MG63 (cell line): ENCODE results near the gene SLC5A1. TPM values are rescaled to one million over a fixed set of nuclear protein-coding genes. Genes with fewer than 3 reads are reported as not detected.

Experiments
- DNase-seq: peaks from one replicate; pipeline ENCODE4 v3.0.0-alpha.2; 2020
- H3K27me3 ChIP-seq: fragments of 250-450 bp; sonication (Bioruptor Pico); 2 replicates; pipeline ENCODE4 v1.5.1; 2020; ENCODE audit warnings: mild to moderate bottlenecking, moderate library complexity
- H3K36me3 ChIP-seq: fragments of 250-450 bp; sonication (Bioruptor Pico); 2 replicates; pipeline ENCODE4 v1.5.1; 2020; ENCODE audit warnings: mild to moderate bottlenecking, moderate library complexity
- H3K4me3 ChIP-seq: fragments of 250-450 bp; sonication (Bioruptor Pico); 2 replicates; pipeline ENCODE4 v1.5.1; 2020; ENCODE audit warnings: mild to moderate bottlenecking, moderate library complexity
- H3K9me3 ChIP-seq: fragments of 250-450 bp; sonication (Bioruptor Pico); 2 replicates; pipeline ENCODE4 v1.5.1; 2020; ENCODE audit warnings: mild to moderate bottlenecking, moderate library complexity
- total RNA-seq: library from RNA; depleted of rRNA; stranded (reverse); fragments of >200 nt; shearing (Covaris generic); gene quantifications from 2 replicates; pipeline ENCODE4 v1.2.3, GENCODE V29; 2014; ENCODE audit warnings: low replicate concordance

Gene SLC5A1
- total RNA-seq, 1 experiment from 2014 or later = not detected

DNA sequence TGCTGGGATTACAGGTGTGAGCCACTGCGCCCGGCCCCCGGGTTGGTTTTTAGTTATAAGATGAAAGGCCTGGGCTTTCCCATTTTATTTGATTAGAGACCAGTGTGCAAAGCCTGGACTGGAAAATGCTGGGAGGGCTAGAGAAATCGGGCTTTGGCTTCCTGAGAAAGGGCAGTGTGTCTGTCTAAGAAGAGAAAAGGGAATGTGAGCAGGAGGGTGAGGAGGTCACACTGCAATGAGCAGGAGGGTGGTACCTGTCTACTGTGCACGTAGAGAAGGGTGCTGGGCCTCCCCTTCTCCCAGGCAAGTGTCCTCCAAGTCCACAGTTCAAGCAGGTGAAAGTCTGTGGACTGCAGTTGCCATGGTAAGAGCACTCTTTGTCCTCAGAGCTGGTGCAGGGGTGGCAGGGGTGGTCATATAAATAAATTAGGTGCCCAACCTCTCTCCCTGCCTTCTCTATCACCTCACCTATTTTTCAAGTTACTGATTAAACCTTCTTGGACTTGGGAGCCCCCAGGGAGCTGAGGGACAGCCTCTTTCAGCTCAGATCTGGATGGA, 30.8 kb downstream of the SLC5A1 start:
- no peaks in the 10 kb centered on the region for H3K9me3 ChIP-seq
- no peak overlapping the region for H3K4me3 ChIP-seq
- H3K36me3 ChIP-seq = no peaks in the 10 kb centered on the region
- peaks cover 9% of the 10 kb centered on the region for H3K27me3 ChIP-seq
- DNase-seq = no peak

DNA sequence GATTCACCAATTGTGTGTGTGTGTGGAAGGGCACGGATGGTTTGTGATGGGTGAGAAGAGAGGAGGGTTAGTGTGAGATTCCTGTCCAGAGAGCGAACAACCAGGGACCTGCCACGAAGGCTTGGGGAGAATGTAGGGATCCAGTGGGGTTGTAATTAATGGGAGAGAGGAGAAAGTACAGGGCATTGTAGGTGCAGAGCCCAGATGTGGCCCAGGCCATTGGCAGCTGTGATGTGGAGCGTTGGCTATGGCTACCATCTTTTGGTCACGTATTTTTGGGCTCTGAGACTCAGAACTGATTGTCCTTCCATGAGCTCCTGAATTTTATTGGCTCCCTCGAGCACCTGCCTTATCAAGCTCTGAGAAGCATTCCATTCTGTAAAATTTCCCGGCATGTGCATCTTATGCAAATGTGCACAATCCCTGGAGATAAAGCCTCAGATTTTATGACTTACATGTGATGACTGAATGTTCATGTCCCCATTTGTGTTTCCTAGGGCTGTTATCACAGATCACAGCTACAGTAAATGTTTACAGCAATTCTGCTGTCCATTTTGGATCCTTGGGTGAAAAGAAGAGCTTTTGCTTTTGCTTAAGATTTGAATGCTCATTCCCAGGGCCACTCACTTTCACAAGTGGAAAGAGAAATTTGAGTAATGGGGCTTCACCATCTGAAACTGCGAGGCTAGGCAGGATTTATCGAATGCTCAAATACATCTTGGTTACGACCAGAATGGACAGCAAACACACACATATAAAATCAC, 33.1 kb downstream of the SLC5A1 start:
- H3K4me3 ChIP-seq = no peak overlapping the region
- no peaks in the 10 kb centered on the region for H3K9me3 ChIP-seq
- no peak for DNase-seq
- no peaks in the 10 kb centered on the region for H3K36me3 ChIP-seq
- peaks cover 9% of the 10 kb centered on the region for H3K27me3 ChIP-seq

DNA sequence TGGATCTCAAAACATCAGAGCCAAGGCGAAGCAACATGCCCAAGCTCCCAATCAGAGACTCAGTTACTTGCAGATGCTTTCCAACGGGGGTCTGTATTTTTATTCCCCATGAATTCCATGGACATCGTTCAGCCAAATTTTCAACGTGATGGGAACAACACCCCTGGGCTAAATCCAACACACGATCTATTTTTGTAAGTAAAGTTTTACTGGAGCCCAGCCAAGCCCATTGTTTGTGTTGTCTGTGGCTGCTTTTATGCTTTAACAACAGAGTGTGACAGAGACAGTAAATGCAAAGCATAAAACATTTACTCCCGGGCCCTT, 33.7 kb downstream of the SLC5A1 start:
- H3K4me3 ChIP-seq = no peak overlapping the region
- no peaks in the 10 kb centered on the region for H3K36me3 ChIP-seq
- DNase-seq = no peak
- no peaks in the 10 kb centered on the region for H3K9me3 ChIP-seq
- H3K27me3 ChIP-seq = peaks cover 6% of the 10 kb centered on the region

DNA sequence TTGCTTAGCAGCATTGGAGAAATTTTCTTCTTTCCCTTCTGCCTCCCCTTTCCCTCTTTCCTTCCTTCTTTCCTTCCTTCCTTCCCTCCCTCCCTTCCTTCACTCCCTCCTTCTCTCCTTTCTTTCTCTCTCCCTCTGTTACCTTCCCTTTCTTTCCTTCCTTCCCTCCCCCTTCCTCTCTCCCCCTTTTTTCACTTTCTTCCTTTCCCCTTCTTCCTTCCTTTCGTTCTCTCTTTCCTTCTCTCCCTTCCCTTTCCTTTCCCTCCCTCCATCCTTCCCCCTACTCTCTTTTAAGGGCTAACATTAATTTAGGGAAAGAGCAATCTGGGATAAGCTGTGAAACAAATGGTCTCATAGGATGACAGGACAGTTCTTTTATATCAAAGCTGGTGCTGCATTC, 34.1 kb downstream of the SLC5A1 start:
- Histone ChIP-seq H3K27me3 (peaks cover 4% of the 10 kb centered on the region), H3K9me3 (no peaks in the 10 kb centered on the region), H3K4me3 (no peak overlapping the region), H3K36me3 (no peaks in the 10 kb centered on the region)
- no peak for DNase-seq

DNA sequence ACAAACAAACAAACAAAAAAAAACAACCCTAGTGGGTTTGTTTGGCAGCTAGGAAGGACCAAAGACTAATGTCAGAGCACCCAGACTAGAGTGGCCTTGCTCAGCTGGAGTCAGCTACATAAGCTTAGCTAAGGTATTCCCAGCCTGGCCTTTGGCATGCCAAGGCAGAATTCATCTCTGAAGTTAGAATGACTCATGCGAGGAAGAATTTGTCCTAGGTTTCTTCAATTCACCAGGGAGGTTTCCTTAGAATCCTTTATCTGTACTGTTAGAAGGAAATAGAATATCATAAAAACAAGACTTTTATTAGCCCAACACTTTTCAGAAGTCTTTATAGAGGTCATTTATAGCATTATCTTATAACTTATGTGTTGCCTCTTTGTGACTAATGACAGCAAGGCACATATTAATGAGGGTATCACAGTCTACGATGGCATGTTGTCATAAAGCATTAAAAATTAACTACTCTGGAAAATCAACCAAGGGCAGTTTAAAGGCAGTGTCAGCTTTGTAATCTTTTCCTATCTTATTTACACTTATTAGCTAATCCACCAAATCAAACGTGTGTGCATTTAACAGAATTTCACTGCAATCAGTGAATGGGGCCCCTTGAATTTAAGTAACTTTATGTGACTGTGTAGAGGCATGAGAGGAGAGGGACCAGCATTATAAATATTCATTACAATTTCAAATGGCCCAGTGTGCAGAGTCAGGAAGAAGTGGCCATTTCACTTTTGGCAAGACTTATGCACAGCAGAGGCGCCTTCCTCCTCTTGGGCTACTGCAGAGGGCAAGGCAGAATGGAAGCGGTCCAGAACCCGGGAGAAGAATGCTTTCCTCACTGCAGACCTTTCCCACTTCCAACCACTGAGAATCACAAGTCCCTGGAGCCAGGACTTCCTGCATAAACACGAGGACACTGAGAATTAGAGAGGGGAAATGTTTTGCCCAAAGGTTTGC, 36.3 kb downstream of the SLC5A1 start:
- Histone ChIP-seq H3K9me3 (no peaks in the 10 kb centered on the region), H3K4me3 (no peak overlapping the region), H3K36me3 (no peaks in the 10 kb centered on the region), H3K27me3 (peaks cover 4% of the 10 kb centered on the region; the same call in 1 of the 2 replicates)
- peak; percentile 62 for DNase-seq

DNA sequence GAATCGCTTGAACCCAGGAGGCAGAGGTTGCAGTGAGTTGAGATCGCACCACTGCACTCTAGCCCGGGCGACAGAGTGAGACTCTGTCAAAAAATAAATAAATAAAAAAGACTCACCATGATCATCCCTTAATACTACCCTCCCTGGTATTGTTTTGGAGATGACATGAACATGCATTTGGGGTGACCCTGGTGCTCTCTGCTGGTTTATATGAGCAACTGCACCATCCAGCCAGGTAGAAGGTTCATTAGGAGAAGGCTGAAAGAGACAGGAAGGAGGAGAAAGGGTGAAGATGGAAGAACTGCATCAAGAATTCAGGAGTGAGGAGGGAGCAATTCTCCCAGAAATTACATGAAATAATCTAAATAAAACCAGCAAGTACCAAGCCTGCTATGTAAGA, 37.8 kb downstream of the SLC5A1 start:
- H3K9me3 ChIP-seq = no peaks in the 10 kb centered on the region
- H3K27me3 ChIP-seq = no peaks in the 10 kb centered on the region
- no peak overlapping the region for H3K4me3 ChIP-seq
- no peaks in the 10 kb centered on the region for H3K36me3 ChIP-seq
- peak; percentile 6 for DNase-seq

DNA sequence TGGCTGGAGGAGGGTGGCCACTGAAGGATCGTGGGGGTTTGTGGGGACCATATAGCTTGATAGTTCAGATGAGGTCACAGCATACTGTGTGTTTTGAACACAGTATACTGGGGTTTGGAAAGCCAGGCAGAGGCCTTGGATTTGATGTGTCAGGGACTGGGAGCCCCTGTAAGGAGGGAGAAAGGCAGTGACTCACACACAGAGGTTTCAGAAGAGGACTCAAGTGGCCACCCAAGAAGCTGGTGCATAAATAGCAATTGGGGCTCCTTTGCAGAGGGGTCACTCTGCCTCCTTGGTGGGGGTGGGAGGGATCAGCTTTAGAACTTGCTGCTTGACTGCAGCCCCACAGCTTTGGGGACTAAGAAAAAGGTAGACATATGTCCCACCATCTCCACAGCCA, 39.3 kb downstream of the SLC5A1 start:
- Histone ChIP-seq H3K4me3 (no peak overlapping the region), H3K9me3 (no peaks in the 10 kb centered on the region), H3K27me3 (peaks cover 9% of the 10 kb centered on the region), H3K36me3 (no peaks in the 10 kb centered on the region)
- no peak for DNase-seq

DNA sequence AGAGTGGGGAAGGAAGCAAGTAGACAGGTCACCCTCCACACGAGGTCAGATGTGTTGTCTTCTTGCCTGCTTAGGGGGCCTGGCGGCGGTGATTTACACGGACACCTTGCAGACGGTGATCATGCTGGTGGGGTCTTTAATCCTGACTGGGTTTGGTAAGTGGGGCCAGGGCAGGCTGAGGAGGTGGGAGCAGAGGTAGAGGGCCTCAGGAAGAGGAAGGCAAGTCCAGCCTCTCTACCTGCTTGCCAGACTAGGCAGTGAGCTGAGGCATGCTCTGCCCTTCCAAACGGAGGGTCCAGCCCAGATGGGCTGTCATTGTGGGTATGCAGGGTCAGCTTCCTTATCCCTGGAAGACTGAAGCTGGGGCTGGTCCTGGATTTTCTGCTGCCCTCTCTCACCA, 39.9 kb downstream of the SLC5A1 start:
- Histone ChIP-seq H3K27me3 (peaks cover 9% of the 10 kb centered on the region), H3K36me3 (no peaks in the 10 kb centered on the region), H3K9me3 (no peaks in the 10 kb centered on the region), H3K4me3 (no peak overlapping the region)
- no peak for DNase-seq

DNA sequence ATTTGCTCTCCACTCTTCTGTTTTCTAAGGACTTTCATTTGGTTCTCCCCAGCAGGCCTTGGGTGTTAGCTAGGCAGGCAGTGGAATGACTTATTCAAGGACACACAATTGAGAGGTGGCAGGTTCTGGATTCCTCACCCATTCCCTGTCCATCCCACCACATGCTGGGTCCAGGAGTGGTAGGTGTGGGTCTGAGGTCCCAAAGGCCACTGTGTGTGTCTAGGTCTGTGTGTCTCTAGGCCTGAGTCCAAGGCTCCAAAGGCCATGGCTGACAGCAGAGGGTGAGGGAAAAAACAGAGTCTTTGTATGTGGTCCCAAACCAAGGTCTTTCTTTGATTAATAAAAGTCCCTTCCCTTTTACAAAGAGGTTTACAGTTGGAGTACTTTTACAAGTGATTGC, 40.8 kb downstream of the SLC5A1 start:
- DNase-seq = no peak
- H3K27me3 ChIP-seq = peaks cover 14% of the 10 kb centered on the region
- no peak overlapping the region for H3K4me3 ChIP-seq
- no peaks in the 10 kb centered on the region for H3K36me3 ChIP-seq
- H3K9me3 ChIP-seq = no peaks in the 10 kb centered on the region

DNA sequence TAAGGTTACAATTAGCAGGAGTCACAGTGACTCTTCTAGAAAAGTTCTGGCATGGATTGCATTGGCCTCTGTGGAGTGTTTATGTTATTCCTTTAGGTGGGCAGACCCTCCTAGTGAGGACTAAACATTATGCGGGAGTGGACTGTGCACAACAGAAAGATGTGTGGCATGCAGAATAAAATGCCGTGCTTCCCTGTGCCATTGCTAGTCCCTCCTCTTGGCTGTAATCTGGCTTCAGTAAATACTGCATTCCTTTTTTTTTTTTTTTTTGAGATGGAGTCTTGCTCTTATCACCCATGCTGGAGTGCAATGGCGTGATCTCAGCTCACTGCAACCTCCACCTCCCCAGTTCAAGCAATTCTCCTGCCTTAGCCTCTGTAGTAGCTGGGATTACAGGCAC, 45.0 kb downstream of the SLC5A1 start:
- Histone ChIP-seq H3K4me3 (no peak overlapping the region), H3K36me3 (no peaks in the 10 kb centered on the region)
- no peak for DNase-seq

DNA sequence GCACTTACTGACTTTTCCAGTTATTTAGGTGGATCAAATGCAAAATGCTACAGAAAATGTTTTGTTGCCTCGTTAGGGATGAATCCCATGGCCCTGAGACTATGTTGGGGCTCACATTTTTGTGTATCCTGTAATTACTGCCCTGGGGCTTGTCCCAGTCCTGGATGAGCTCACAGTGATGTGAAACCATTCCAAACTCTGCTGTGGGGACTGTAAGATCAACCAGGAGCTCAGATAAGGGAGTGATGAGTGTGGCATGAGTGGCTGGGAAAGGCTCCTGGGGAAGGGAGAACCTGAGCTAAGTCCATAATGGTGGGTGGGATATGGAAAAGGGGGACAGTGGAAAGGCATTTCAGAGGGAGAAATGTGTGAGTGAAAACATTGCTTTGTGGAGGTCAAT, 54.0 kb downstream of the SLC5A1 start:
- H3K4me3 ChIP-seq = no peak overlapping the region
- no peaks in the 10 kb centered on the region for H3K36me3 ChIP-seq
- H3K27me3 ChIP-seq = peaks cover 26% of the 10 kb centered on the region
- DNase-seq = no peak
- no peaks in the 10 kb centered on the region for H3K9me3 ChIP-seq

More for the DNA sequence above, 45.0 kb downstream of the SLC5A1 start:
- Histone ChIP-seq H3K27me3 (peaks cover 28% of the 10 kb centered on the region), H3K9me3 (no peaks in the 10 kb centered on the region)

DNA sequence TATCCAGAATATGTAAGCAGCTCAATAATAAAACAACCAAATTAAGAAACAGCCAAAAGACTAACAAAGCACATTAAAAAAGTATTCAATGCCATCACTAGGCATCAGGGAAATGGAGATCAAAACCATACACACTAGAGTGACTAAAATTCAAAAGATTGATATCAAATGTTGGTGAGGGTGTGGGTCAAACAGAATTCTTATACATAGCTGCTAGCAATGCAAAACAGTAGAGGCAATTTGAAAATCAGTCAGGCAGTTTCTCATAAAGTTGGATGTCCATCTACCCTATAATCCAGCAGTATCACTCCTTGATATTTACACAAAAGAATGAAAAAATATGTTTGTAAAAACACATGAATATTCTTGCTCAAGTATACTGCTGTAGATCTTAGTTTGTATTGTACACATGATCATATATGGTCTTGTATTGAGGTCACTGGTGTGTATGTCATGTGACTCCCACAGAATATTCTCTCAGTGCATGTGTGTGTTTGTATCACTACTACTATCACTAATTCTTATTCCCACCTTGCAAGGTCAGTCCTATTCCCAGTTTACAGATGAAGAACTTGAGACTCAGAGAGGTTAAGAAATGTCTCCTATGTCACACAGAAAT, 54.9 kb downstream of the SLC5A1 start:
- no peak for DNase-seq
- Histone ChIP-seq H3K36me3 (no peaks in the 10 kb centered on the region), H3K9me3 (no peaks in the 10 kb centered on the region), H3K4me3 (no peak overlapping the region), H3K27me3 (peaks cover 20% of the 10 kb centered on the region)

DNA sequence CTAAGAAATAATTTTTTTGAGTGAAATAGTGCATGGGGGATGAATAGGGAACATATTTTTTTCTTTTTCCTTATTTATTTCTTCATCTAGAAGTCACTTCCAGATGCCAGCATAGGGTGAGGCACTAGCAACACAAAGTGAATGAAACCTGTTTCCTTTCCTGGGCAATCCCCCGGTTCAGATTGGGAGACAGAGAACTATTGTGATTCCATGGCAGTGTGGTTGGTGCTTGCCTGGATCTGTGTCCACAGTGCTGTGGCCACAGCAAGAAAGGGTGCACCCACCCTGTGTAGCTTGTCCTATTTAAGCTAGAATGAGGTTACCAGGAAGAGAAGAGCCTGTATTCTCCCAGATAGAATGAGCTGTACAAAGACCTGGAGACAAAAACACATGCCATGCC, 57.6 kb downstream of the SLC5A1 start:
- no peak for DNase-seq
- no peaks in the 10 kb centered on the region for H3K9me3 ChIP-seq
- H3K27me3 ChIP-seq = peaks cover 15% of the 10 kb centered on the region
- no peak overlapping the region for H3K4me3 ChIP-seq
- no peaks in the 10 kb centered on the region for H3K36me3 ChIP-seq

DNA sequence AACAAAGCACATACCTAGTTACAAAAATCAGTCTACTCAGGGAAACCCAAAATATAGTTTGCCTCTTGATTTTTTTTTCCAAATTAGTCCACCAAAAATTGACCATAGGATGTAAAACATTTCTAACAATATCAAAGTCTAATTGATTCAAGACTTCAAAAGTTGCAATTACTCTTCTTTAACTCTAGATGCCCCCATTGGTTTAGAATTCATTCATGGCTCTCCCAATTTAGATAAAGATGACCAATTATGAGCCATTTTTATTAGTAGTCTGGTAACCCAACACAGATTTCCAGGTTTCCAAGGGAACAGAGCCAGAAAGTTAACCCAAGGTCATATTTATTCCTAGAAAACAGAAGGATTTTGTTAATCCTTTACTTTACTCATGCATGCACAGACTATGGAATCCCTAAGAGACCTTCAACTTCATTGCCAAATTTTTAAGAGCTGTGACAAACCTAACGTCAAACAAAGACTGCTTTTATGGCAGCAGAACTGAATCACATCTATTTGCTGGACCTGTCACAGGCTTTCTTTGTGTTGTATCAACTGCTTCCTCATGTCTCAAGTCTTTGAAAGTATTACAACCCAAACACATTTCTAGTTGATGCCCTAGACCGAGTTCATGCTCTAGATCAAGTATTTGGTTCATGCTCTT, 60.7 kb downstream of the SLC5A1 start:
- Histone ChIP-seq H3K27me3 (peaks cover 11% of the 10 kb centered on the region), H3K4me3 (no peak overlapping the region), H3K9me3 (no peaks in the 10 kb centered on the region), H3K36me3 (no peaks in the 10 kb centered on the region)
- DNase-seq = no peak

DNA sequence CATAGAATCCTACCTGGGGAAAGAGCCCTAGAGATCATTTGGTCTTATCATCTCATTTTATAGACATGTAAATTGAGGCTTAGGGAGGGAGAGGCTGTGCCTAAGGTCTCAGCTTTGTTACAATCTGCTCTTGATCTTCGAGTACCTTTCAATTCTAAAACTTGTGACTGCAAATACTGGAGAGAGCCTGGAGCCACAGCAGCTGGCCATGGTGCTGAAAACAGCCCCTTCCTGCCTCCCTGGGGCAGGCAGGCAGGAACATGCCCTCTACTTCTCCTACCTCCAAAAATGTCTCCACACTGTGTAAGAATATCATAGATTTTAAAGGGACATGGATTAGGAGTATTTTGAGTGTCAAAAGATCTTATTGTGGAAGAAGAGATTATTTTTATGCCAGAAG, 63.9 kb downstream of the SLC5A1 start:
- DNase-seq = no peak
- Histone ChIP-seq H3K9me3 (no peaks in the 10 kb centered on the region), H3K4me3 (no peak overlapping the region), H3K27me3 (peaks cover 5% of the 10 kb centered on the region; the same call in 1 of the 2 replicates), H3K36me3 (no peaks in the 10 kb centered on the region)

DNA sequence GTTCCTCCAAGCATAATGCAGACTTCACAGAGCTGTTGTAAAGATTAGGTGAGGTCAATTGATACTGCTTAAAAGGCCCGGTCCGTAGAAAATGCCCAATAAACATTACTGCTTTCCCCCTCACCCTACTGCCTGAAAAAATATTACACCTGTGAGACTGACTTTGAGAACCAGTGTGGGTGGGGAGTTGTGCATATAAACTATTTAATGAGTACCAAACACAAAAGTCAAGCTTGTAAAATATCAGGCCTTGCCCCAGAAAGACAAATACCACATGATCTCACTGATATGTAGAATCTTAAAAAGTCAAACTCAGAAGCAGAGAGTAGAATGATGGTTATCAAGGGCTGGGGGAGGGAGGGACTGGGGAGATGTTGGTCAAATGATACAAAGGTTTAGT, 69.3 kb downstream of the SLC5A1 start:
- H3K4me3 ChIP-seq = no peak overlapping the region
- H3K36me3 ChIP-seq = no peaks in the 10 kb centered on the region
- H3K27me3 ChIP-seq = 0 out of 2 replicates have a peak, but pooled peaks cover 3% of the 10 kb centered on the region
- no peaks in the 10 kb centered on the region for H3K9me3 ChIP-seq
- no peak for DNase-seq
